GM10248 (cell line): Measurements from ENCODE around the gene ADIRF.
"Not testable (repeated sequence)": the region's sequence is repeated elsewhere in the genome, so short reads cannot be mapped to it uniquely, and the experiment has no call there.

Source experiments
- CTCF ChIA-PET: fragments of 300-600 bp; sonication (Branson Sonifier 250); formaldehyde crosslinking; extraction: SDS; loops from one replicate; lab custom pipeline; 2021; ENCODE audit warnings: antibody characterized with exemption; lab: Yijun Ruan, JAX
- POLR2A ChIA-PET: fragments of 350-650 bp; sonication (Branson Sonifier 250); formaldehyde crosslinking; extraction: SDS; loops from one replicate; lab custom pipeline; 2020; ENCODE audit warnings: antibody characterized with exemption; lab: Yijun Ruan, JAX
- DNase-seq: peaks from one replicate; pipeline ENCODE4 v3.0.0; 2012; ENCODE audit errors: extremely low spot score
- CTCF ChIP-seq: IDR thresholded peaks from 2 replicates; pipeline ENCODE4 v1.5.1; 2012; ENCODE audit warnings: mild to moderate bottlenecking, low read depth; ENCODE audit errors: extremely low read depth, missing control alignments, control extremely low read depth

Gene ADIRF

GRCh38 chr10:86992456-86992855 is 24.2 kb downstream of the ADIRF start:
- ChIA-PET POLR2A (no interaction called here), CTCF (interaction anchor here (1.4 kb wide), 1 partner anchor 12 kb away, joined by 4 read pairs; no protein-coding TSS in a partner anchor)
- no peak for DNase-seq
- no peak for TF ChIP-seq CTCF

GRCh38 chr10:86992929-86993328 is 24.6 kb downstream of the ADIRF start:
- POLR2A ChIA-PET, result no interaction called here
- CTCF ChIA-PET, result interaction anchor here (1.4 kb wide), 1 partner anchor 13 kb away, joined by 4 read pairs; no protein-coding TSS in a partner anchor
- no peak for TF ChIP-seq CTCF
- no peak for DNase-seq

- CTCF ChIA-PET, result interaction anchor here (1.3 kb wide), 1 partner anchor 60 kb away, joined by 3 read pairs; no protein-coding TSS in a partner anchor
- POLR2A ChIA-PET, DNase-seq: not testable (repeated sequence)
Observed at GRCh38 chr10:86999802-87000403, 31.6 kb downstream of the ADIRF start.

GRCh38 chr10:87000491-87000890 is 32.2 kb downstream of the ADIRF start:
- POLR2A ChIA-PET, result no interaction called here
- no peak for DNase-seq
- no peak for TF ChIP-seq CTCF
- CTCF ChIA-PET, result interaction anchor here (1.3 kb wide), 1 partner anchor 60 kb away, joined by 3 read pairs; no protein-coding TSS in a partner anchor

- CTCF ChIA-PET, POLR2A ChIA-PET, DNase-seq: not testable (repeated sequence)
Observed at GRCh38 chr10:87007124-87007523, 38.8 kb downstream of the ADIRF start.

GRCh38 chr10:87007674-87008073 is 39.4 kb downstream of the ADIRF start:
- POLR2A ChIA-PET, CTCF ChIA-PET, DNase-seq: not testable (repeated sequence)

- CTCF ChIA-PET, POLR2A ChIA-PET, DNase-seq: not testable (repeated sequence)
Observed at GRCh38 chr10:87008303-87008702, 40.0 kb downstream of the ADIRF start.

- DNase-seq, CTCF ChIA-PET, POLR2A ChIA-PET: not testable (repeated sequence)
Observed at GRCh38 chr10:87009134-87009696, 40.9 kb downstream of the ADIRF start.

GRCh38 chr10:87013528-87013927 is 45.2 kb downstream of the ADIRF start:
- CTCF ChIA-PET, POLR2A ChIA-PET, DNase-seq: not testable (repeated sequence)

GRCh38 chr10:87014986-87015716 is 46.9 kb downstream of the ADIRF start:
- POLR2A ChIA-PET, CTCF ChIA-PET, DNase-seq: not testable (repeated sequence)

- POLR2A ChIA-PET, DNase-seq, CTCF ChIA-PET: not testable (repeated sequence)
Observed at GRCh38 chr10:87018127-87018526, 49.8 kb downstream of the ADIRF start.

- POLR2A ChIA-PET, CTCF ChIA-PET, DNase-seq: not testable (repeated sequence)
Observed at GRCh38 chr10:87019066-87019465, 50.8 kb downstream of the ADIRF start.

- CTCF ChIA-PET, POLR2A ChIA-PET, DNase-seq: not testable (repeated sequence)
Observed at GRCh38 chr10:87019504-87019903, 51.2 kb downstream of the ADIRF start.

- CTCF ChIA-PET, DNase-seq, POLR2A ChIA-PET: not testable (repeated sequence)
Observed at GRCh38 chr10:87020056-87020455, 51.8 kb downstream of the ADIRF start, which contains the start of gene FAM25A. Gene FAM25A, plus strand, starts transcription at chr10:87020294. Its CDS starts 31 bp downstream, at chr10:87020325.
